HFF-Myc (cell line): ENCODE measurements around the gene ZNF512.
"Not testable (repeated sequence)": the region's sequence is repeated elsewhere in the genome, so short reads cannot be mapped to it uniquely, and the experiment has no call there.

Experiments
- DNase-seq: peaks from one replicate; pipeline ENCODE4 v3.0.0-alpha.2; 2011; ENCODE audit warnings: low read depth; ENCODE audit errors: extremely low read depth
- H3K4me3 ChIP-seq: replicated peaks from 2 replicates; pipeline ENCODE4 v1.5.1; 2011; ENCODE audit warnings: low read depth, mild to moderate bottlenecking, control low read depth, low read length
- TF ChIP-seq, protein P1 (sequence below): IDR thresholded peaks from 2 replicates; pipeline ENCODE4 v1.5.1; 2012; ENCODE audit warnings: mild to moderate bottlenecking, low read depth, low read length, control low read depth; ENCODE audit errors: missing control alignments

ZNF512 gene

DNA sequence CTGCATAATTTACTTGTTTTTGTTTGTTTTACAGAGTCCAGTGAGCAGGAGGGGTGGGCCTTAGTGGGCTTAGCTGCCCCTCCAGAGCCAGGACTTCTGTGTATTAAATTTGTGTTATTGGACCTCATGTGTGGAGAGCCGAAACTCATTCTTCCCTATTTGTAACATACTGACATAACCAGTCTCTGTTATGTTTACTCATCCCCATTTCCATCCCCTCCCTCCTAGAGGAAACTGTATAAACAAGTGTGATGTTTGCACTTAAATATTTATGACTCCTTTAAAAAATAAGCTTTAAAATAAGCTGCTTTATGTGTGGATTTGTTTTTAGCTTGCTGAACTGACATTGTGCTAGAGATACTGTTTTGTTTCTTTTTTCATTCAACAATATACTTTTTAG lies 13.8 kb downstream of the ZNF512 start:
- TF ChIP-seq, protein P1, sequence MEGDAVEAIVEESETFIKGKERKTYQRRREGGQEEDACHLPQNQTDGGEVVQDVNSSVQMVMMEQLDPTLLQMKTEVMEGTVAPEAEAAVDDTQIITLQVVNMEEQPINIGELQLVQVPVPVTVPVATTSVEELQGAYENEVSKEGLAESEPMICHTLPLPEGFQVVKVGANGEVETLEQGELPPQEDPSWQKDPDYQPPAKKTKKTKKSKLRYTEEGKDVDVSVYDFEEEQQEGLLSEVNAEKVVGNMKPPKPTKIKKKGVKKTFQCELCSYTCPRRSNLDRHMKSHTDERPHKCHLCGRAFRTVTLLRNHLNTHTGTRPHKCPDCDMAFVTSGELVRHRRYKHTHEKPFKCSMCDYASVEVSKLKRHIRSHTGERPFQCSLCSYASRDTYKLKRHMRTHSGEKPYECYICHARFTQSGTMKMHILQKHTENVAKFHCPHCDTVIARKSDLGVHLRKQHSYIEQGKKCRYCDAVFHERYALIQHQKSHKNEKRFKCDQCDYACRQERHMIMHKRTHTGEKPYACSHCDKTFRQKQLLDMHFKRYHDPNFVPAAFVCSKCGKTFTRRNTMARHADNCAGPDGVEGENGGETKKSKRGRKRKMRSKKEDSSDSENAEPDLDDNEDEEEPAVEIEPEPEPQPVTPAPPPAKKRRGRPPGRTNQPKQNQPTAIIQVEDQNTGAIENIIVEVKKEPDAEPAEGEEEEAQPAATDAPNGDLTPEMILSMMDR: no peak
- no peak overlapping the region for H3K4me3 ChIP-seq
- DNase-seq: no peak

DNA sequence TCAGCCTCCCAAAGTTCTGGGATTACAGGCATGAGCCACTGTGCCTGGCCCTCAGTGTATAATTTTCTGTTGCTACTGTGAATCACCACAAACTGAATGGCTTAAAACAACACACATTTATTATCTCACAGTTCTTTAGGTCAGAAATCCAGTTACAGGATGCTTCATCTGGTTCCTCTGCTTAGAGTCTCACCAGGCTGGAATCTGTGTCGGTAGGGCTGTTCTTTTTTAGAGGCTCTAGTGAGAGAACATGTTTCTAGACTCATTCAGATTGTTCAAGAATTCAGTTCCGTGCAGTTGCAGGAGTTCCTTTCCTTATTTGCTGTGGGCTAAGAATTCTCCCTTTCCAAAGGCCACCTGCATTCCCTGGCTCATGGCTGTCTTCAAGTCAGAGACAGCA lies 23.8 kb downstream of the ZNF512 start:
- no peak for DNase-seq
- TF ChIP-seq, protein P1: no peak
- H3K4me3 ChIP-seq: no peak overlapping the region

DNA sequence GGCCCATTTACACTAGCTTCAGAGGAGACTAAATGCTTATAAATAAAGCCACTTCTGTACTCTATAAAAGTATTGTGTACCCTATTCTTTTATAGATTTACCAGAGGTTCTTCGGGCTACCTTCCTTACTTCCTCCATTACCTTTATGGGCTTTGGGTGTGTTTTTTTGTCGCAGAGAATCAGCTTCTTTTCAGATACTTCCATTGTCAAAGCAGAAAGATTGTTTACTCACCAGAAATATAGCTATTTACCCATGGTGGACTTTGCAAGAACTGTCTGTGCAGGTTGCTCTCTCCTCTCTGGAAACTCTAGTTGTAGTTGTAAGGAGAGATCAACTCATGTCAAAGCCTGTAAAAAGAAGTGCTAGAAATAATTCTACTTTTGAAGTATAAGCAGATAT lies 31.1 kb downstream of the ZNF512 start:
- no peak for DNase-seq
- TF ChIP-seq, protein P1: no peak
- H3K4me3 ChIP-seq: no peak overlapping the region

DNA sequence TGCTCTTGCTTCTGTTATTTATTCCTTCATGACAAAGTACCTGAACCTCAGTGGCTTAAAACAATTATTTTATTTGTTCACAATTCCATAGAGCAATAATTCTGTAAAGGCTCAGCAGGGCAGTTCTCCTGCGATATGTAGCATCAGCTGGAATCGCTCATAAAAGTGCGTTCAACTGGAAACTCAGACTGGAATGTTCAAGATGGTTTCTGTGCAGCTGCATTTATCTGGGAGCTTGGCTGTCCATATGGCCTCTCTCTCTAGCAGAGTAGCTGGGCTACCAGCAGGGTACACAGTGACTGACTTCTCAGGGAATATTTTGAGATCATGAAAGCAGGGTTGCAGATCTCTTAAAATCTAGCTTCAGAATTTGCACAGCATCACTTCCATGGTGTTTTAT lies 32.5 kb downstream of the ZNF512 start:
- TF ChIP-seq, protein P1: no peak
- DNase-seq: no peak
- H3K4me3 ChIP-seq: no peak overlapping the region

DNA sequence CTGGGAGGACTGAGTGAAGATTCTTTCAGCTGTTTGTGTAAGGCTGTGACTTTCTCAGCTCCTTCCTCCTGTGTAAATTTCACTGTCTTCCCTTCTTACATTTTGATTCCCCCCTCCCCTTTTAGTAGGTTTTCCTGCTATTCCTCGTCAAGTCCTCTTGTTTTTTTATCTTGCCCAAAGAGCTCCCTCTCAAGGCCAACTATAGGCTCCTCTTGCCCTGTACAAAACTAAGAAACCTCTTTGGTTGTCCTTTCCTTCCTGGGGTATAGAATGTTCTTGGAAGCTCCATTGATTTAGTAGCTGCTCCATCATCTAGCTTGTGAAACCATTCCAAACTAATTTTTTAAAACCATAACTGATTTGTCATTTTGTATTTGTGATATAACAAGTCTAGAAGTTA lies 38.7 kb downstream of the ZNF512 start:
- TF ChIP-seq, protein P1: no peak
- no peak for DNase-seq

DNA sequence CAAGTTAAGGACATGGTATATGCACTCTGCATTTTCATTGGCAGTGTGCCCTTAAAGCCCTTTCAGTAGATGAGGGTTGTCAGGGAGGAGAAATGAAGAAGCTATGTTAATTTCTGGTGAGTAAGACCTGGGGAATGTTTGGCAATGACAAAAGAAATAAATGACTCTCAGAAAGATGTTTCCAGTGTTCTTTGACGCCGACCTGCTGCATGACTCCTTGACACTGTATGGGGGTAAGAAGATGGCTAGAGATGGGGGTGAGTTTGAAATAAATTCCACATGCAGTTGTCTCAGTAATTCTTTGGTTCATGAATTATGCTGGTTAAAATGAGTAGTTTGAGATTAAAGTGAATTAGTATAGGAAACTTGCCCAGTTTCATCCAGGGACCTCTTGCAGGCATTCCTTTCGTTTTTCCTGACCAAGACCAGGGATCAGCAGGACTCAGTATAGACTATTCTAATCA lies 40.1 kb downstream of the ZNF512 start:
- TF ChIP-seq, protein P1: no peak
- no peak overlapping the region for H3K4me3 ChIP-seq
- DNase-seq: no peak

More for the DNA sequence above, 38.7 kb downstream of the ZNF512 start:
- H3K4me3 ChIP-seq: no peak overlapping the region

DNA sequence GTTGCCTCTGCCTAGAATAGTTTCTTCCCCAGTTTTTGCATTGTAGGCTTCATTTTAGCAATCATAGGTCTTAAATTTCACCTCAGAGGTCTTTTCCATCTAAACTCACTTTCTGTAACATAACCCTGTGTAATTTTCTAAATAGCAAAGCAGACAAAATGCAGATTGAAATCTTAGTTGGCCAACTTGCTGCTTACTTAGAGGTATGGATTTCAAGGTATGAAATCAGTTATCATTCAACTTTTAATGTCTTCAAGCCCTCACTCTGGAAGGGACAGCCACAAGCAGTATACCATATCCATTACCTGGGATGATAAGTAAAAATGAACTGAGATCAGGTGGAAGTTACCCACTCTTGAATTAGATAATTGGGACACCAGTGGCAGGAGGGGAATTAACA lies 42.1 kb downstream of the ZNF512 start:
- H3K4me3 ChIP-seq: no peak overlapping the region
- TF ChIP-seq, protein P1: no peak
- no peak for DNase-seq

DNA sequence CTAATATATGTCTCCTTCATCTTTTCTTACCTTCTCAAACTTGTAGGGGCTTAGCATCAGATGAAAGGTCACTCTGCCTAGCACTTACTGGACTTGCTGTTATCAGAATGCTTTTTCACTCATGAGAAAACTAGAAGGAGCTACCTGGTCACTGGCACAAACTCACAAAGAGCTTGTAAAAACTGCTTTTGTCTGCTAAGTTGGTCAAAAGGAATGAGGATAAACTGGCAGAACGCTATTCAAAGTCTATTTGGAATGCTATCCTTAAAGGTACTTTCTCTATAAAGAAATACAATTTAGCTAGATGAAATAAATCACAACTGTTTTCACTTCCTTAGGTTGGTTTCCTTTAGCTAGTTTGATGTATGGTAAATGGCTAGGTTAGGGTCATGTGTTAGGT lies 43.5 kb downstream of the ZNF512 start:
- DNase-seq, H3K4me3 ChIP-seq: not testable (repeated sequence)

DNA sequence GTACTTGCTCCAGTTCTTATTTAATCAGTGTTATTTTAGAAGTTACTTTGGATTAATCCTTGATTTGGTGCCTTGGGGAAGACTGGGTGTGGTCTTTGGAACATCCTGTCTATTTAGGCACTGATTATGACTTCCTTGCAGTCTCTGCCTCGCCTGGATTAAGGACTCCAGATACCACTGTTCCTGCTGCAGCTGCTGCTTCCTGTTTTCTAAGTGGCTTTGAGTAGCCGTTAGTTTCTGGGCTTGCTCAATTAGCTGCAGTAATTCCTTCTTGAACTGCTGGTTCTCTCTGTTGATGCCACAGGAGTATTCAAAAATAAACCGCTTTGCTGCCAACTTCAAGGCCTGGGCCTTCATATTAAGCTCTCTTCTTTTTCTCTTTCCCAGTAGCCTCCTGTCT lies 44.1 kb downstream of the ZNF512 start:
- H3K4me3 ChIP-seq, DNase-seq: not testable (repeated sequence)
